ENCODE measurements around the gene PDE7B.

PDE7B gene

GRCh38 chr6:135817035-135817434, 34.5 kb upstream of the PDE7B start:
- no peak overlapping the region for H3K4ac ChIP-seq (ENCODE audit: low read depth, low read length)
- H3K27ac ChIP-seq (ENCODE audit: low read depth, low read length), result no peak overlapping the region
- H3K79me1 ChIP-seq (ENCODE audit: low read length), result no peaks in the 10 kb centered on the region
- H3K9me3 ChIP-seq (ENCODE audit: insufficient read depth, low read depth, low read length), result no peaks in the 10 kb centered on the region
- no peak overlapping the region for H3K9ac ChIP-seq (ENCODE audit: low read length)
- no peak overlapping the region for H2AFZ ChIP-seq (ENCODE audit: insufficient read depth, low read length, poor library complexity)
- no peaks in the 10 kb centered on the region for H3K36me3 ChIP-seq (ENCODE audit: control insufficient read depth in 1 of 2, insufficient read depth in 2 of 2, low read length in 2 of 2)
- no peak overlapping the region for H4K91ac ChIP-seq (ENCODE audit: low read depth, low read length)
- no peak overlapping the region for H3K23ac ChIP-seq (ENCODE audit: low read length)
- no peak for DNase-seq
- no peak overlapping the region for H3K14ac ChIP-seq (ENCODE audit: low read length)
- H3K4me2 ChIP-seq (ENCODE audit: low read length), result no peak overlapping the region
- H3K79me2 ChIP-seq (ENCODE audit: control insufficient read depth, insufficient read depth, low read length, poor library complexity), result no peaks in the 10 kb centered on the region
- WGBS (ENCODE audit: extremely low coverage, insufficient coverage, insufficient read length), result no CpG with 5 or more reads among the region's 2 CpGs
- peaks cover 2 to 3% of the 10 kb centered on the region in 2 experiments for H3K4me1 ChIP-seq (ENCODE audit: control insufficient read depth in 1 of 2, insufficient read depth in 2 of 2, low read length in 2 of 2)
- H4K8ac ChIP-seq (ENCODE audit: low read depth, low read length), result no peak overlapping the region
- H2BK120ac ChIP-seq (ENCODE audit: insufficient read depth, low read length, poor library complexity), result no peak overlapping the region
- no peak overlapping the region for H3K4me3 ChIP-seq (ENCODE audit: low read depth, low read length)
- no peak overlapping the region for H2BK5ac ChIP-seq (ENCODE audit: low read depth, low read length, poor library complexity)
- H2BK12ac ChIP-seq (ENCODE audit: low read length), result no peak overlapping the region
- no peak overlapping the region for H2AK5ac ChIP-seq (ENCODE audit: low read length)
- no peaks in the 10 kb centered on the region for H3K27me3 ChIP-seq (ENCODE audit: insufficient read depth, low read length)
- H4K12ac ChIP-seq (ENCODE audit: low read depth, low read length), result no peak overlapping the region
- H3K18ac ChIP-seq (ENCODE audit: low read length), result no peak overlapping the region

GRCh38 chr6:135819665-135820064, 31.8 kb upstream of the PDE7B start:
- Histone ChIP-seq H3K9ac (ENCODE audit: low read length) (no peak overlapping the region), H3K23ac (ENCODE audit: low read length) (no peak overlapping the region), H3K79me2 (ENCODE audit: control insufficient read depth, insufficient read depth, low read length, poor library complexity) (no peaks in the 10 kb centered on the region), H3K27me3 (ENCODE audit: insufficient read depth, low read length) (no peaks in the 10 kb centered on the region), H2AK5ac (ENCODE audit: low read length) (no peak overlapping the region), H4K91ac (ENCODE audit: low read depth, low read length) (no peak overlapping the region), H2BK120ac (ENCODE audit: insufficient read depth, low read length, poor library complexity) (no peak overlapping the region), H3K79me1 (ENCODE audit: low read length) (no peaks in the 10 kb centered on the region), H3K9me3 (ENCODE audit: insufficient read depth, low read depth, low read length) (no peaks in the 10 kb centered on the region), H2AFZ (ENCODE audit: insufficient read depth, low read length, poor library complexity) (no peak overlapping the region), H3K4me1 (ENCODE audit: control insufficient read depth in 1 of 2, insufficient read depth in 2 of 2, low read length in 2 of 2) (no peaks in the 10 kb centered on the region), H3K36me3 (ENCODE audit: control insufficient read depth in 1 of 2, insufficient read depth in 2 of 2, low read length in 2 of 2) (no peaks in the 10 kb centered on the region), H3K4me3 (ENCODE audit: low read depth, low read length) (no peak overlapping the region), H3K27ac (ENCODE audit: low read depth, low read length) (no peak overlapping the region), H4K12ac (ENCODE audit: low read depth, low read length) (no peak overlapping the region), H3K14ac (ENCODE audit: low read length) (no peak overlapping the region), H3K18ac (ENCODE audit: low read length) (no peak overlapping the region), H3K4ac (ENCODE audit: low read depth, low read length) (no peak overlapping the region), H3K4me2 (ENCODE audit: low read length) (no peak overlapping the region), H2BK5ac (ENCODE audit: low read depth, low read length, poor library complexity) (no peak overlapping the region), H2BK12ac (ENCODE audit: low read length) (no peak overlapping the region), H4K8ac (ENCODE audit: low read depth, low read length) (no peak overlapping the region)
- WGBS (ENCODE audit: extremely low coverage, insufficient coverage, insufficient read length), result no CpG with 5 or more reads among the region's 2 CpGs
- DNase-seq, result peak in 1 of 2 donors; percentile 3

GRCh38 chr6:135820340-135820739, 31.2 kb upstream of the PDE7B start:
- no peak overlapping the region for H2AK5ac ChIP-seq (ENCODE audit: low read length)

GRCh38 chr6:135823851-135824250, 27.6 kb upstream of the PDE7B start:
- DNase-seq, result no peak
- H2BK12ac ChIP-seq (ENCODE audit: low read length), result no peak overlapping the region
- no peak overlapping the region for H3K14ac ChIP-seq (ENCODE audit: low read length)
- H4K91ac ChIP-seq (ENCODE audit: low read depth, low read length), result no peak overlapping the region
- no peak overlapping the region for H2AFZ ChIP-seq (ENCODE audit: insufficient read depth, low read length, poor library complexity)
- H3K4me1 ChIP-seq (ENCODE audit: control insufficient read depth in 1 of 2, insufficient read depth in 2 of 2, low read length in 2 of 2), result no peaks in the 10 kb centered on the region
- no peaks in the 10 kb centered on the region for H3K9me3 ChIP-seq (ENCODE audit: insufficient read depth, low read depth, low read length)
- H3K4ac ChIP-seq (ENCODE audit: low read depth, low read length), result no peak overlapping the region
- no peak overlapping the region for H2BK5ac ChIP-seq (ENCODE audit: low read depth, low read length, poor library complexity)
- H3K18ac ChIP-seq (ENCODE audit: low read length), result no peak overlapping the region
- H4K8ac ChIP-seq (ENCODE audit: low read depth, low read length), result no peak overlapping the region
- H4K12ac ChIP-seq (ENCODE audit: low read depth, low read length), result no peak overlapping the region
- WGBS (ENCODE audit: extremely low coverage, insufficient coverage, insufficient read length), result no CpG with 5 or more reads among the region's 1 CpG
- H3K23ac ChIP-seq (ENCODE audit: low read length), result no peak overlapping the region
- H3K36me3 ChIP-seq (ENCODE audit: control insufficient read depth in 1 of 2, insufficient read depth in 2 of 2, low read length in 2 of 2), result no peaks in the 10 kb centered on the region
- no peak overlapping the region for H2AK5ac ChIP-seq (ENCODE audit: low read length)
- H3K27ac ChIP-seq (ENCODE audit: low read depth, low read length), result no peak overlapping the region
- no peaks in the 10 kb centered on the region for H3K27me3 ChIP-seq (ENCODE audit: insufficient read depth, low read length)
- no peak overlapping the region for H3K4me3 ChIP-seq (ENCODE audit: low read depth, low read length)
- no peak overlapping the region for H3K4me2 ChIP-seq (ENCODE audit: low read length)
- no peaks in the 10 kb centered on the region for H3K79me1 ChIP-seq (ENCODE audit: low read length)
- H3K79me2 ChIP-seq (ENCODE audit: control insufficient read depth, insufficient read depth, low read length, poor library complexity), result no peaks in the 10 kb centered on the region
- no peak overlapping the region for H2BK120ac ChIP-seq (ENCODE audit: insufficient read depth, low read length, poor library complexity)
- H3K9ac ChIP-seq (ENCODE audit: low read length), result no peak overlapping the region

More at GRCh38 chr6:135820340-135820739, 31.2 kb upstream of the PDE7B start:
- Histone ChIP-seq H3K9ac (ENCODE audit: low read length) (no peak overlapping the region), H3K79me1 (ENCODE audit: low read length) (no peaks in the 10 kb centered on the region), H4K91ac (ENCODE audit: low read depth, low read length) (no peak overlapping the region), H3K4me3 (ENCODE audit: low read depth, low read length) (no peak overlapping the region), H2BK120ac (ENCODE audit: insufficient read depth, low read length, poor library complexity) (no peak overlapping the region), H3K23ac (ENCODE audit: low read length) (no peak overlapping the region), H3K4me2 (ENCODE audit: low read length) (no peak overlapping the region), H3K36me3 (ENCODE audit: control insufficient read depth in 1 of 2, insufficient read depth in 2 of 2, low read length in 2 of 2) (no peaks in the 10 kb centered on the region), H2AFZ (ENCODE audit: insufficient read depth, low read length, poor library complexity) (no peak overlapping the region), H4K8ac (ENCODE audit: low read depth, low read length) (no peak overlapping the region), H3K27ac (ENCODE audit: low read depth, low read length) (no peak overlapping the region), H3K18ac (ENCODE audit: low read length) (no peak overlapping the region), H3K9me3 (ENCODE audit: insufficient read depth, low read depth, low read length) (no peaks in the 10 kb centered on the region), H3K27me3 (ENCODE audit: insufficient read depth, low read length) (no peaks in the 10 kb centered on the region), H3K4me1 (ENCODE audit: control insufficient read depth in 1 of 2, insufficient read depth in 2 of 2, low read length in 2 of 2) (no peaks in the 10 kb centered on the region), H2BK5ac (ENCODE audit: low read depth, low read length, poor library complexity) (no peak overlapping the region), H4K12ac (ENCODE audit: low read depth, low read length) (no peak overlapping the region), H3K4ac (ENCODE audit: low read depth, low read length) (no peak overlapping the region), H2BK12ac (ENCODE audit: low read length) (no peak overlapping the region), H3K79me2 (ENCODE audit: control insufficient read depth, insufficient read depth, low read length, poor library complexity) (no peaks in the 10 kb centered on the region), H3K14ac (ENCODE audit: low read length) (no peak overlapping the region)
- no peak for DNase-seq
- WGBS (ENCODE audit: extremely low coverage, insufficient coverage, insufficient read length), result no CpG with 5 or more reads among the region's 6 CpGs
